Activated effector memory CD4-positive, alpha-beta T cell treated with anti-CD3 and anti-CD28 coated beads, Interleukin-2, amount 50 U/mL, for 16 hours (primary cell): ENCODE measurements around the gene CNDP2.
"Not testable (repeated sequence)": the region's sequence is repeated elsewhere in the genome, so short reads cannot be mapped to it uniquely, and the experiment has no call there.

Experiments
- DNase-seq: peaks from one replicate; pipeline ENCODE4 v3.0.0-alpha.2; 2020

Gene CNDP2

GRCh38 chr18:74541703-74542555 lies 45.8 kb downstream of the CNDP2 start:
- DNase-seq = no peak

GRCh38 chr18:74544898-74545297 lies 48.7 kb downstream of the CNDP2 start:
- DNase-seq = no peak

DNA sequence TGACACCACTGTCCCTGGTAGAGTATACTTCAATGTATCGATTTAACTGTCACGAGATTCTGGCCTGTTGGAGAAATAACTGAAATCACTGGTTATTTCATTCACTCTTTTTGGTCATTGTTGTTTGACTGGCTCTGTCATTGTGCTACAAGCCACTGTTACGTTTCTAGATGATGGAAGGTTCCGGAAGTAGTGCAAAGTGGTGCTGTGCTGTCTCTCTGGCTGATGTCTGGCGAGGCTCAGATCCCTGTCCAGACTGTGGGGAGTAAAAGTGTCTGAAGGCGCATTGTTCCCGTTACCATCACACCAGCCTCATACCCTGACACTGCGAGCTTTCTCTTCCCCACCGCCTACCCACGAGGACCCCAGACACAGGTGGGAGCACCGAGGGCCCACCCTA lies 49.8 kb downstream of the CNDP2 start:
- no peak for DNase-seq

GRCh38 chr18:74546751-74547530 lies 50.8 kb downstream of the CNDP2 start:
- no peak for DNase-seq

DNA sequence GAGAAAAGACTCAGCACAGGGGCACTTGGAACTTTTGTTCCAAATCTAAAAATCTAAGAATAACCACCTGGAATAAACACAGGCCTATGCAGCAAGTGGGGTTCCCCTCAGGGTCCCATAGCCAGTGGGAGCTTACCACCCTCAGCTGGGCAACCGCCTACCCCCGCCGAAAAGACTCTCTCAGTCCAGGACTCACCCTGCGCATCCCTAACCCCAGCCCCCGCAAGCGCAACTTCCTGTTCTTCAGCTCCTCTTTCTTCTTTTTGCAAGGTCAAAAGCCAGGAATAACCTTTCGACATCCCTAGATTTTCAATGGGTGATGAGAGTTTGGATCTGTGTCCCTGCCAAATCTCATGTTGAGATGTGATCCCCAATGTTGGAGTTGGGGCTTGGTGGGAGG lies 51.7 kb downstream of the CNDP2 start:
- DNase-seq = no peak

DNA sequence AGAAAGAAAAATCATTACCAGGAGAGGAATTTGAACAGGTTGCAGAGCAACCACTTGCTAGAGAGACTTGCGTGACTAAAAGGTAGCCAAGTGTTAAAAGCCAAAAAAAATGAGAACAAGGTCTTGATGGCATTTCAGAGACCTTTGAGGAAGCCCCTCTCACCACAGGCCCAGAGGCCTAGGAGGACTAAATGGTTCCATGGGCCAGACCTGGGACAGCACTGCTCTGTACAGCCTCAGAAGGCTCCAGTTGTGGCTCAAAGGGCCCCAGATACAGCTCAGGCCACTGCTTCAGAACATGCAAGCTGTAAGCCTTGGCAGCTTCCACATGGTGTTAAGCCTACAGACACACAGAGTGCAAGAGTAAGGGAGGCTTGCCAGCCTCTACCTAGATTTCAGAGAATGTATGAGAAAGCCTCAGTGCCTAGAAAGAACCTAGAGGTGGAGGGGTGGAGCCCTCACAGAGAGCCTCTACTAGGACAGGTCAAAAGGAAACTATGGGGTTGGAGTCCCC lies 53.5 kb downstream of the CNDP2 start:
- DNase-seq = no peak

GRCh38 chr18:74550886-74551285 lies 54.7 kb downstream of the CNDP2 start:
- DNase-seq = no peak

- DNase-seq = no peak
Measured at GRCh38 chr18:74551452-74551851, 55.3 kb downstream of the CNDP2 start.

- peak; percentile 88 for DNase-seq
Measured at GRCh38 chr18:74551936-74552555, 55.9 kb downstream of the CNDP2 start.

GRCh38 chr18:74556126-74556525 lies 60.0 kb downstream of the CNDP2 start:
- no peak for DNase-seq

DNA sequence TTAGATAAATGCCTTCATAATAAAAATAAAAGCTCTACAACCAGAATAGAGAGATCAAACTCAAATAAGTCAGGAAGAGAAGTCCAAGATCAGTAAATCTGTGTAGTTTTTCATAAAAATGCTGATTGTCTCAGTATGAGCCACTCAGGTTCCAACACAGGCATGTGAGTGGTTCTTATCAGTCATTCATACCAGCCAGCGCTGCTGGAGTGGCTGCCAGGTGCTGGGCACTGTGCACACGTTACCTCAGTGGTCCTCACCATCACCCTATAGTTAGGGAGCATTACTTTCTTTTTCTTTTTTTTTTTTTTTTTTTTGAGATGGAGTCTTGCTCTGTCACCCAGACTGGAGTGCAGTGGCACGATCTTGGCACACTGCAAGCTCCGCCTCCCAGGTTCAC lies 61.9 kb downstream of the CNDP2 start:
- DNase-seq = no peak

- DNase-seq = no peak
Measured at GRCh38 chr18:74562131-74562730, 66.1 kb downstream of the CNDP2 start.

DNA sequence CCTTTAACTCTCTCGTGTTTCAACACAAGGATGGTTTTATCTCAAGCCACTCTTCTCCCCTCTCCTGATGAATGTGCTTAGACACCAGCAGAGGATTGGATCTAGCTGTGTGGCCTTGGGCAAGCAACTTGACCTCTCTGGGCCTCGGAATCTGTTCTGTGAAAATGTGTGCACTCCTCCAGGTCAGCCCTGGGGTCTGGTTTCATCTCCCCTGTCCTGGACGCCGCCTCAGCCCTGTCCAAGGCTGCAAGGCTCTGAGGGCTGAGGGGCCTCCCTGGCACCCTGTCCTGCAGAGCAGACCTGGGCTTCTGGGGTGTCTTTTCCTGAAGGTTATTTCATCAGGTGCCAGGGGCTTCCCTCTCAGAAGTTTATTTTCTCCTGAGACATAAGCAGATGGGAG lies 66.6 kb downstream of the CNDP2 start:
- DNase-seq = no peak

GRCh38 chr18:74563999-74564398 lies 67.8 kb downstream of the CNDP2 start:
- DNase-seq = no peak

DNA sequence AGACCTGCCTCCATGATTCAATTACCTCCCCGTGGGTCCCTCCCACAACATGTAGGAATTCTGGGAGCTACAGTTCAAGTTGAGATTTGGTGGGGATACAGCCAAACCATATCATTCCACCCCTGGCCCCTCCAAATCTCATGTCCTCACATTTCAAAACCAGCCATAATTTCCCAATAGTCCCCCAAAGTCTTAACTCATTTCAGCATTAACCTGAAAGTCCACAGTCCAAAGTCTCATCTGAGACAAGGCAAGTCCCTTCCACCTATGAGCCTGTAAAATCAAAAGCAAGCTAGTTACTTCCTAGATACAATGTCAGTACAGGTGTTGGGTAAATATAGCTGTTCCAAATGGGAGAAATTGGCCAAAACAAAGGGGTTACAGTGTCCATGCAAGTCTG lies 69.0 kb downstream of the CNDP2 start:
- not testable (repeated sequence) for DNase-seq

GRCh38 chr18:74565993-74566392 lies 69.8 kb downstream of the CNDP2 start:
- DNase-seq = not testable (repeated sequence)

DNA sequence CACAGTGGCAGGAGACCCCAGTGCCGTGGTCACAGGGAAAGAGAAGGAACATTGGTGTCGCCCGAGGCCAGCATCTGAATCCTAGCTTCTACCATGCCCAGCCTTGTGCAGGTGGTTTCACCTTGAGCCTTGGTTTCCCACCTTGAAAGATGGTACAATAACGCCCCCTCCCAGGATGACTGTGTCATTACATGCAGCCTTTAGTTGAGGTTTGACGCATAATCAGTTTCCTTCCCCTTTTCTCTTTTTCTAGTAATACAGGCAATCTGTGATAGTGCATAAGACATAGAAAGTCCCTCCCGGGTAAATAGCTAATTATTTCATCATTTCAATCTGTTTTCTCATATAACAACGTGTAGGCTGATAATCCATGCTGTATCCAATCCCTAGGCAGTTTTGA lies 71.7 kb downstream of the CNDP2 start:
- no peak for DNase-seq

DNA sequence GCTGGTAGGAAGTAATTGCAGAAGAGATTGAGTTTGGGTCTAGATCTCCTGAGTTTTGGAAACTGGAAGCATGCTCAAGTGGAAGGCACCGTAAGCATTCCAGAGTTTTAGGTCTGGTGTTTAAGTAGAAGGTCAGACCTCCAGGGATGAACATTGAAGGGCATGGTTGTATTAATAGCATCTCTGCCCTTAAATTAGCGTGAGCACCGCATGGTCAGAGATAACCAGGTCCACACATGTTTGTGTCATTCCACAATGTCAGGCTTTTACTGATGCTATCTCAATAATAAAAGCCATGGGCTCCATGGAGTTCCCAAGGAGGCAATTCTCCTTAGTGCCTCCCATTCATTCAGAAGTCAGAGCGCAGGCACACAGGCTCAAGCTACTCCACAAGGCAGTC lies 73.2 kb downstream of the CNDP2 start:
- no peak for DNase-seq

DNA sequence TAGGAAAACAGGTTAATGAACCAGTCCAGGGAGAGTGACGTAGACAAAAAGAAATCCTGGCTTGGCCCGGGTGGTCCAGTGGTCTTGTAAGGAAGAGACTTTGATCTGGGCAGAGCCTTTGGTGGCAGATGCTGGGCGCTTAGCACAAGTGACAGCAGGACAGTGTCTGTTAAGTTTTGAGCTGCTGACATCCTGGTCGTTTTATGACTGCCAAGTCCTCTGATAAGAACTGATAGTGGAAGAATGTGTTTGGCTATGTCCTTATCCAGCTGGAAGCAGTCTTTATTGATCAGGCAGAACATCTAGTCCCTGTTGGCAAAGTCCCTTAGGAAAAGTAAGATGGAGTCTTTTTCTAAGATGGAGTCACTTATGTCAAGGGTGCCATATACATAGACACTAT lies 74.1 kb downstream of the CNDP2 start:
- DNase-seq = no peak

DNA sequence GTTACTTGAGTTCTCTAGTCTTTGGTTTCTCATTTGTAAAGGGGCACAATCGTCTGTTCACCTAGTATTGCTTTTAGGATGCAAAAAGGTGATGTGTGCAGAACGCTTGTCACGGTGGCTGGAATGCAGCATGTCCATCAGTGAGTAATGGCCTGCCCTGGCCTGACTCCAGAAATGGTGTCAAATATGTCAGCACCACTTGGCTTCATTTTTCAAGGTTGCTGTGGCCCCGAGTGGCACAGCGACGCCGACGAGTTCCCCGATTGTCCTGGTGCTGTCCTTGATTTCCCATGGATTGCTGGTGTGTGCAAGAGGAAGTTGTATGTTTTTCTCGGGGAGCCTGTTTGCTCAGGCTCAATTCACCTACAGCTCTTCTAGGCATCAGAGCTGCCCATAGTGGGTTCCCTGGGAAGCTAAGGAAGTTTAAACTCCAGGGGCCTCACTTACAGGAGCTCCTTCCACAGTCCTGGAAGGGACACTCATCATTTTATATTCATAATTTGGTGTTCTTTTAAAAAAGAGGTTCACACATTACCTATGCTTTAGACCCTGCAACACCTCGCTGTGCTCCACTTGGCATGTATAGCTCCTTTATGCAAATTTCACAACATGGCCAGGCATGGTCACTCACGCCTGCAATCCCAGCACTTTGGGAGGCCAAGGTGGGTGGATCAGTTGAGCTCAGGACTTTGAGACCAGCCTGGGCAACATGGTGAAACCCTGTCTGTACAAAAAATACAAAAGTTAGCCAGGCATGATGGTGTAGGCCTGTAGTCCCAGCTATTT lies 75.9 kb downstream of the CNDP2 start:
- no peak for DNase-seq

GRCh38 chr18:74573053-74573452 lies 76.9 kb downstream of the CNDP2 start:
- no peak for DNase-seq
